K562 (cell line): ENCODE data around the gene TRIP10. TPM values are rescaled to one million over a fixed set of nuclear protein-coding genes. Genes with fewer than 3 reads are reported as not detected.
A peak's percentile ranks its signal among the peaks of the same experiment; 100 is the strongest.

ENCODE experiments used
- BDP1 ChIP-seq: IDR thresholded peaks from 3 replicates; pipeline ENCODE4 v1.6.1; 2011; ENCODE audit not compliant: insufficient read length, insufficient read depth
- BRCA1 ChIP-seq, 2 experiments: fragments of 450-650 bp in 1 of 2; sonication (generic) in 1 of 2; formaldehyde crosslinking in 1 of 2; IDR thresholded peaks; 2 replicates each; pipeline versions ENCODE4 v1.5.0 to v1.6.1; 2017 to 2020; ENCODE audit warnings: mild to moderate bottlenecking in 1 of 2, missing genetic modification reagents in 1 of 2
- ETV1 ChIP-seq: fragments of 450-650 bp; conservative IDR thresholded peaks from 2 replicates; pipeline ENCODE4 v1.6.1; 2016; ENCODE audit warnings: missing genetic modification characterization, control low read depth, low read depth, missing compliant biosample characterization
- GABPB1 ChIP-seq: sonication (generic); formaldehyde crosslinking; IDR thresholded peaks from 2 replicates; pipeline ENCODE4 v1.8.0; 2022; ENCODE audit warnings: mild to moderate bottlenecking, missing genetic modification reagents
- GATAD2A ChIP-seq: fragments of 450-650 bp; IDR thresholded peaks from 2 replicates; pipeline ENCODE4 v1.6.1; 2017
- HINFP ChIP-seq: fragments of 450-650 bp; conservative IDR thresholded peaks from 2 replicates; pipeline ENCODE4 v1.6.1; 2016; ENCODE audit warnings: missing genetic modification characterization, low read depth, mild to moderate bottlenecking, control low read depth, missing compliant biosample characterization
- IRF9 ChIP-seq: fragments of 450-650 bp; IDR thresholded peaks from 2 replicates; pipeline ENCODE4 v1.6.1; 2016; ENCODE audit warnings: missing biosample characterization, missing genetic modification characterization
- NR4A1 ChIP-seq, 2 experiments: fragments of 250-450 bp in 1 of 2; fragments of 450-650 bp in 1 of 2; sonication (Bioruptor Pico) in 1 of 2; IDR thresholded peaks; 2 replicates each; pipeline versions ENCODE4 v1.4.0 to v1.6.1; 2016 to 2020; ENCODE audit warnings: mild to moderate bottlenecking in 2 of 2, missing compliant biosample characterization in 1 of 2, missing genetic modification characterization in 1 of 2, moderate library complexity in 1 of 2
- NUFIP1 ChIP-seq: fragments of 450-650 bp; IDR thresholded peaks from 2 replicates; pipeline ENCODE4 v1.6.1; 2018; ENCODE audit not compliant: partially characterized antibody
- PCBP2 ChIP-seq: fragments of 200-400 bp; formaldehyde crosslinking; IDR thresholded peaks from 2 replicates; pipeline ENCODE4 v1.6.1; 2018; ENCODE audit warnings: low read length, low read depth, mild to moderate bottlenecking, moderate library complexity; ENCODE audit not compliant: poor library complexity, severe bottlenecking
- SMAD1 ChIP-seq: fragments of 150-350 bp; IDR thresholded peaks from 2 replicates; pipeline ENCODE4 v1.6.1; 2014; ENCODE audit warnings: low read length, low read depth; ENCODE audit not compliant: partially characterized antibody
- UBTF ChIP-seq, 2 experiments: IDR thresholded peaks; 2 replicates each; pipeline ENCODE4 v1.6.1; 2012; ENCODE audit warnings: improper control_type of control experiment in 2 of 2, low read depth in 2 of 2, low read length in 2 of 2, borderline replicate concordance in 1 of 2
- ZKSCAN1 ChIP-seq: fragments of 150-350 bp; IDR thresholded peaks from 2 replicates; pipeline ENCODE4 v1.6.1; 2016; ENCODE audit warnings: low read depth, low read length
- ZNF583 ChIP-seq: fragments of 250-450 bp; sonication (Bioruptor Pico); IDR thresholded peaks from 2 replicates; pipeline ENCODE4 v1.4.0; 2020
- ZNF644 ChIP-seq: fragments of 200-800 bp; sonication (Bioruptor generic); IDR thresholded peaks from 2 replicates; pipeline ENCODE4 v1.6.1; 2016; ENCODE audit warnings: low read depth, missing genetic modification characterization, missing compliant biosample characterization
- polyA plus RNA-seq, 8 experiments: library from polyadenylated mRNA; depleted of rRNA in 4 of 8; stranded (reverse) in 5 of 8; unstranded in 3 of 8; fragments of >200 nt; fragmentation: Nextera tagmentation in 2 of 8; fragmentation: Illumina TruSeq in 1 of 8; extraction: Ambion mirVana in 2 of 8; extraction: Trizol in 1 of 8; gene quantifications; 2 replicates each; pipeline versions ENCODE4 v1.2.1 to v1.2.3, GENCODE V29; 2011 to 2014; ENCODE audit warnings: inconsistent platforms in 1 of 8, missing spikeins in 1 of 8
- total RNA-seq, 7 experiments: library from RNA; depleted of rRNA in 6 of 7; stranded (reverse); fragments of >200 nt in 6 of 7; fragmentation: Illumina TruSeq in 2 of 7; extraction: Trizol in 2 of 7; gene quantifications; 2 replicates each; pipeline versions ENCODE4 v1.2.1 to v1.2.3, GENCODE V29; 2011 to 2021; ENCODE audit warnings: low replicate concordance in 1 of 7
- TF ChIP-seq, protein P1 (sequence below): fragments of 250-450 bp; sonication (Bioruptor Pico); IDR thresholded peaks from 2 replicates; pipeline ENCODE4 v1.8.0; 2021; ENCODE audit warnings: borderline replicate concordance, mild to moderate bottlenecking, moderate library complexity; ENCODE audit not compliant: poor library complexity, severe bottlenecking
- TF ChIP-seq, protein P2 (sequence below): fragments of 450-650 bp; IDR thresholded peaks from 2 replicates; pipeline ENCODE4 v1.6.1; 2016
- TF ChIP-seq, protein P3 (sequence below), 3 experiments: IDR thresholded peaks in 2 of 3; conservative IDR thresholded peaks in 1 of 3; 2 replicates each; pipeline ENCODE4 v1.5.1; 2011 to 2012; ENCODE audit warnings: low read length in 3 of 3, mild to moderate bottlenecking in 3 of 3, control low read depth in 2 of 3, improper control_type of control experiment in 1 of 3, inconsistent platforms in 1 of 3, low read depth in 1 of 3, mixed read lengths in 1 of 3, moderate library complexity in 1 of 3; ENCODE audit not compliant: insufficient read depth in 2 of 3

The TRIP10 gene
- total and polyA plus RNA-seq, 9 of the 15 experiments (the other 6 are each of a cell fraction or from before 2014, with no cell fraction given): 1.2 to 66.8 (median 36.1) TPM

- TF ChIP-seq, protein P1, sequence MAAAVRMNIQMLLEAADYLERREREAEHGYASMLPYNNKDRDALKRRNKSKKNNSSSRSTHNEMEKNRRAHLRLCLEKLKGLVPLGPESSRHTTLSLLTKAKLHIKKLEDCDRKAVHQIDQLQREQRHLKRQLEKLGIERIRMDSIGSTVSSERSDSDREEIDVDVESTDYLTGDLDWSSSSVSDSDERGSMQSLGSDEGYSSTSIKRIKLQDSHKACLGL: no peak
- no peak for TF ChIP-seq PCBP2
- TF ChIP-seq ETV1 (tag): peak; percentile 37
- no peak for TF ChIP-seq ZKSCAN1
- TF ChIP-seq SMAD1: no peak
- TF ChIP-seq BRCA1 (IDR thresholded peaks at IDR 0.05): no peak
- no peak for TF ChIP-seq BRCA1 (CRISPR knock-in tag; IDR thresholded peaks at IDR 0.05)
- TF ChIP-seq, protein P2, sequence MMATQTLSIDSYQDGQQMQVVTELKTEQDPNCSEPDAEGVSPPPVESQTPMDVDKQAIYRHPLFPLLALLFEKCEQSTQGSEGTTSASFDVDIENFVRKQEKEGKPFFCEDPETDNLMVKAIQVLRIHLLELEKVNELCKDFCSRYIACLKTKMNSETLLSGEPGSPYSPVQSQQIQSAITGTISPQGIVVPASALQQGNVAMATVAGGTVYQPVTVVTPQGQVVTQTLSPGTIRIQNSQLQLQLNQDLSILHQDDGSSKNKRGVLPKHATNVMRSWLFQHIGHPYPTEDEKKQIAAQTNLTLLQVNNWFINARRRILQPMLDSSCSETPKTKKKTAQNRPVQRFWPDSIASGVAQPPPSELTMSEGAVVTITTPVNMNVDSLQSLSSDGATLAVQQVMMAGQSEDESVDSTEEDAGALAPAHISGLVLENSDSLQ: peak; percentile 100
- TF ChIP-seq GATAD2A: no peak
- TF ChIP-seq ZNF583 (CRISPR knock-in tag): no peak
- TF ChIP-seq NUFIP1: peak; percentile 91
- TF ChIP-seq GABPB1 (CRISPR knock-in tag): no peak
- TF ChIP-seq NR4A1 (CRISPR knock-in tag; IDR thresholded peaks at IDR 0.05): no peak
- TF ChIP-seq NR4A1 (tag; IDR thresholded peaks at IDR 0.05): peak; percentile 32; the same call in 1 of the 2 replicates
- TF ChIP-seq HINFP: no peak; the same call in 1 of the 2 replicates
- no peak for TF ChIP-seq IRF9 (tag)
- TF ChIP-seq ZNF644 (tag): no peak
- no peak for TF ChIP-seq UBTF (IDR thresholded peaks at IDR 0.05; ENCODE audit: borderline replicate concordance in 1 of 2, low read depth in 2 of 2, low read length in 2 of 2)
- no peak for TF ChIP-seq BDP1
- TF ChIP-seq, protein P3, sequence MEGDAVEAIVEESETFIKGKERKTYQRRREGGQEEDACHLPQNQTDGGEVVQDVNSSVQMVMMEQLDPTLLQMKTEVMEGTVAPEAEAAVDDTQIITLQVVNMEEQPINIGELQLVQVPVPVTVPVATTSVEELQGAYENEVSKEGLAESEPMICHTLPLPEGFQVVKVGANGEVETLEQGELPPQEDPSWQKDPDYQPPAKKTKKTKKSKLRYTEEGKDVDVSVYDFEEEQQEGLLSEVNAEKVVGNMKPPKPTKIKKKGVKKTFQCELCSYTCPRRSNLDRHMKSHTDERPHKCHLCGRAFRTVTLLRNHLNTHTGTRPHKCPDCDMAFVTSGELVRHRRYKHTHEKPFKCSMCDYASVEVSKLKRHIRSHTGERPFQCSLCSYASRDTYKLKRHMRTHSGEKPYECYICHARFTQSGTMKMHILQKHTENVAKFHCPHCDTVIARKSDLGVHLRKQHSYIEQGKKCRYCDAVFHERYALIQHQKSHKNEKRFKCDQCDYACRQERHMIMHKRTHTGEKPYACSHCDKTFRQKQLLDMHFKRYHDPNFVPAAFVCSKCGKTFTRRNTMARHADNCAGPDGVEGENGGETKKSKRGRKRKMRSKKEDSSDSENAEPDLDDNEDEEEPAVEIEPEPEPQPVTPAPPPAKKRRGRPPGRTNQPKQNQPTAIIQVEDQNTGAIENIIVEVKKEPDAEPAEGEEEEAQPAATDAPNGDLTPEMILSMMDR (IDR thresholded peaks at IDR 0.05 in 2 of 3, conservative IDR thresholded peaks at IDR 0.05 in 1 of 3; ENCODE audit: insufficient read depth in 2 of 3, low read depth in 1 of 3, low read length in 3 of 3): peak in 1 of 3 experiments; percentile 5; a peak in 1 of 6 replicates
These were observed 2.1 kb upstream of the TRIP10 start, which contains the start of gene GPR108 (continued) for GRCh38 chr19:6737284-6737872.
